Mesendoderm (in vitro differentiated cells): ENCODE measurements around the gene PDE6C.

ENCODE experiments used
- DNase-seq: peaks from one replicate; pipeline ENCODE4 v3.0.0; 2013
- H2AK5ac ChIP-seq: 2 replicates; pipeline ENCODE4 v1.6.1; 2013; ENCODE audit warnings: low read length, inconsistent platforms
- H2BK120ac ChIP-seq: 2 replicates; pipeline ENCODE4 v1.6.1; 2013; ENCODE audit warnings: low read depth, mild to moderate bottlenecking, low read length, moderate library complexity, mixed read lengths
- H2BK15ac ChIP-seq: replicated peaks from 2 replicates; pipeline ENCODE4 v1.6.1; 2013; ENCODE audit warnings: low read depth, mild to moderate bottlenecking, moderate library complexity
- H2BK5ac ChIP-seq: 2 replicates; pipeline ENCODE4 v1.6.1; 2013; ENCODE audit warnings: low read length, inconsistent platforms
- H3K18ac ChIP-seq: 2 replicates; pipeline ENCODE4 v1.6.1; 2013; ENCODE audit warnings: mild to moderate bottlenecking, low read length, mixed read lengths
- H3K23ac ChIP-seq: one replicate; pipeline ENCODE4 v1.6.1; 2013; ENCODE audit warnings: low read length
- H3K27ac ChIP-seq: 2 replicates; pipeline ENCODE4 v1.5.1; 2013; ENCODE audit warnings: low read depth, mild to moderate bottlenecking, inconsistent platforms, low read length, moderate library complexity
- H3K27me3 ChIP-seq: 2 replicates; pipeline ENCODE4 v1.6.1; 2013; ENCODE audit warnings: low read length, control low read depth, mild to moderate bottlenecking, inconsistent platforms; ENCODE audit not compliant: insufficient read depth, poor library complexity
- H3K36me3 ChIP-seq: 2 replicates; pipeline ENCODE4 v1.6.1; 2013; ENCODE audit warnings: low read length, inconsistent platforms; ENCODE audit not compliant: control insufficient read depth, insufficient read depth
- H3K4ac ChIP-seq: one replicate; pipeline ENCODE4 v1.6.1; 2013; ENCODE audit warnings: low read depth, mild to moderate bottlenecking, low read length, moderate library complexity
- H3K4me1 ChIP-seq: 2 replicates; pipeline ENCODE4 v1.6.1; 2013; ENCODE audit warnings: low read depth, low read length, inconsistent platforms; ENCODE audit not compliant: control insufficient read depth
- H3K4me2 ChIP-seq: 2 replicates; pipeline ENCODE4 v1.6.1; 2013; ENCODE audit warnings: low read length
- H3K4me3 ChIP-seq: 2 replicates; pipeline ENCODE4 v1.5.1; 2013; ENCODE audit warnings: mild to moderate bottlenecking, low read length
- H3K56ac ChIP-seq: one replicate; pipeline ENCODE4 v1.6.1; 2013; ENCODE audit warnings: low read length
- H3K79me1 ChIP-seq: 2 replicates; pipeline ENCODE4 v1.6.1; 2013; ENCODE audit warnings: low read length, inconsistent platforms
- H3K79me2 ChIP-seq: 2 replicates; pipeline ENCODE4 v1.6.1; 2013; ENCODE audit warnings: mild to moderate bottlenecking, low read length; ENCODE audit not compliant: control insufficient read depth, insufficient read depth
- H3K9ac ChIP-seq: 2 replicates; pipeline ENCODE4 v1.6.1; 2013; ENCODE audit warnings: low read length, inconsistent platforms
- H4K5ac ChIP-seq: one replicate; pipeline ENCODE4 v1.6.1; 2013; ENCODE audit warnings: low read length
- H4K8ac ChIP-seq: one replicate; pipeline ENCODE4 v1.6.1; 2013; ENCODE audit warnings: low read depth, mild to moderate bottlenecking, control low read depth, low read length, moderate library complexity
- WGBS: extraction: QIAGEN DNeasy Blood & Tissue Kit; methylation state at CpG from one replicate; pipeline ENCODE4 v1.1.7; 2013; ENCODE audit warnings: low lambda C conversion rate, missing lambda C conversion rate; ENCODE audit not compliant: insufficient coverage; ENCODE audit errors: extremely low coverage; 5-methylcytosine and 5-hydroxymethylcytosine counted together

PDE6C gene

GRCh38 chr10:93595378-93596161 is 16.8 kb upstream of the PDE6C start:
- Histone ChIP-seq H3K4me1 (peaks cover 2% of the 10 kb centered on the region), H4K5ac (no peak overlapping the region), H3K36me3 (no peaks in the 10 kb centered on the region), H3K27ac (no peak overlapping the region), H3K79me1 (no peaks in the 10 kb centered on the region), H2BK15ac (no peak overlapping the region), H3K23ac (no peak overlapping the region), H2BK5ac (no peak overlapping the region), H3K9ac (no peak overlapping the region), H4K8ac (no peak overlapping the region), H3K18ac (no peak overlapping the region), H3K56ac (no peak overlapping the region), H3K4ac (no peak overlapping the region), H3K79me2 (no peaks in the 10 kb centered on the region), H3K27me3 (peaks cover 3% of the 10 kb centered on the region), H3K4me3 (no peak overlapping the region), H2BK120ac (no peak overlapping the region), H2AK5ac (no peak overlapping the region), H3K4me2 (no peak overlapping the region)
- no CpG with 5 or more reads among the region's 5 CpGs for WGBS
- DNase-seq = no peak

DNA sequence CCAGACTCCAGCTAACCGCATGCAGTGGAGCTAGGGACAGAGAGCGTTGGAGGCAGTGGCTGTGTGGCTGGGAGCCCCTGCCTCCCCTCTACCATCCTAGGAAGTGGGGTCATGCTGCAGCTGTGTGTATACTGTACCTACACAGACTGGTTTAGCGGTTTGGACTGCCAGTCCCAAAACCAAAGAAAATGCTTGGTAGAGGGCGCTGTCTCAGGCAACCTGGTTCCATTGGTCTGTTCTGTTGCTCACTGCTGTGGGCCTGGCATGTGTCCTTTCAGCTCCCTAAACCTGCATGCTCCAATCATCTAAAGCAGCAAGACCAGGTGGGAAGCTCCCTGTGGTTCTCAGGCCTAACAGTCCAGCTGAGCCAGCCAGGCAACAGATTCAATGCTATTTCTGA is 15.8 kb upstream of the PDE6C start:
- no CpG with 5 or more reads among the region's 4 CpGs for WGBS
- Histone ChIP-seq H4K8ac (no peak overlapping the region), H2BK120ac (no peak overlapping the region), H2BK5ac (no peak overlapping the region), H3K27ac (no peak overlapping the region), H3K79me2 (no peaks in the 10 kb centered on the region), H3K79me1 (no peaks in the 10 kb centered on the region), H3K4me1 (peaks cover 2% of the 10 kb centered on the region), H3K4me2 (no peak overlapping the region), H3K9ac (no peak overlapping the region), H3K4ac (no peak overlapping the region), H3K18ac (no peak overlapping the region), H3K23ac (no peak overlapping the region), H4K5ac (no peak overlapping the region), H2BK15ac (no peak overlapping the region), H3K56ac (no peak overlapping the region), H3K36me3 (no peaks in the 10 kb centered on the region), H3K4me3 (no peak overlapping the region), H2AK5ac (no peak overlapping the region), H3K27me3 (peaks cover 7% of the 10 kb centered on the region)
- DNase-seq = peak; percentile 51

- Histone ChIP-seq H3K27ac (no peak overlapping the region), H2BK15ac (no peak overlapping the region), H3K23ac (no peak overlapping the region), H2AK5ac (no peak overlapping the region), H3K56ac (no peak overlapping the region), H4K8ac (no peak overlapping the region), H3K79me1 (no peaks in the 10 kb centered on the region), H2BK5ac (no peak overlapping the region), H3K4ac (no peak overlapping the region), H3K4me1 (peaks cover 2% of the 10 kb centered on the region), H4K5ac (no peak overlapping the region), H3K18ac (no peak overlapping the region), H3K4me2 (no peak overlapping the region), H3K36me3 (no peaks in the 10 kb centered on the region), H3K79me2 (no peaks in the 10 kb centered on the region), H3K9ac (no peak overlapping the region), H3K27me3 (peaks cover 12% of the 10 kb centered on the region), H2BK120ac (no peak overlapping the region), H3K4me3 (no peak overlapping the region)
- no CpG with 5 or more reads among the region's 1 CpG for WGBS
- no peak for DNase-seq
Measured at GRCh38 chr10:93597075-93597599, 15.2 kb upstream of the PDE6C start.

DNA sequence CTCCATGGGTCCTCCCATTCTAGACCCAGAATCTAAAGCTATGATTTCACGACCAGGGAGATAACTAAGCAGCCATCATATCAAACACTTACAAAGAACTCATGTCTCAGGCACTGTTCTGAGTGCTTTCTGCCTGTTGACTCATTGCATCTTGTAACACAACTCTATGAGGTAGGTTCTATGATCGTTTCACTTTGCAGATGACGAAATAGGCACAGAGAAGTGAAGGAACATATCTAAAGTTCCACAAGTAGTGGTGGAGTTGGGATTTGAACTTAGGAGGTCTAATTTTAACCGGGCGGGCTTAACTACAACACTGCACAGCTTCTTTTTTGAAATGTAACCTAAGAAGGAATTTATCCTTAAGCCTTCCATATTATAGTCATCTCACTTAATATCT is 14.2 kb upstream of the PDE6C start:
- H3K36me3 ChIP-seq = no peaks in the 10 kb centered on the region
- H2BK15ac ChIP-seq = no peak overlapping the region
- no peak overlapping the region for H2BK5ac ChIP-seq
- no peak overlapping the region for H3K27ac ChIP-seq
- no peak overlapping the region for H4K8ac ChIP-seq
- H3K27me3 ChIP-seq = peaks cover 20% of the 10 kb centered on the region
- H3K9ac ChIP-seq = no peak overlapping the region
- H3K79me1 ChIP-seq = no peaks in the 10 kb centered on the region
- H3K23ac ChIP-seq = no peak overlapping the region
- no peak overlapping the region for H3K4me2 ChIP-seq
- no peak overlapping the region for H2AK5ac ChIP-seq
- no peak overlapping the region for H3K4ac ChIP-seq
- no peak overlapping the region for H2BK120ac ChIP-seq
- H3K18ac ChIP-seq = no peak overlapping the region
- H3K4me3 ChIP-seq = no peak overlapping the region
- no peaks in the 10 kb centered on the region for H3K79me2 ChIP-seq
- H3K56ac ChIP-seq = no peak overlapping the region
- no CpG with 5 or more reads among the region's 5 CpGs for WGBS
- peaks cover 2% of the 10 kb centered on the region for H3K4me1 ChIP-seq
- DNase-seq = no peak
- no peak overlapping the region for H4K5ac ChIP-seq

DNA sequence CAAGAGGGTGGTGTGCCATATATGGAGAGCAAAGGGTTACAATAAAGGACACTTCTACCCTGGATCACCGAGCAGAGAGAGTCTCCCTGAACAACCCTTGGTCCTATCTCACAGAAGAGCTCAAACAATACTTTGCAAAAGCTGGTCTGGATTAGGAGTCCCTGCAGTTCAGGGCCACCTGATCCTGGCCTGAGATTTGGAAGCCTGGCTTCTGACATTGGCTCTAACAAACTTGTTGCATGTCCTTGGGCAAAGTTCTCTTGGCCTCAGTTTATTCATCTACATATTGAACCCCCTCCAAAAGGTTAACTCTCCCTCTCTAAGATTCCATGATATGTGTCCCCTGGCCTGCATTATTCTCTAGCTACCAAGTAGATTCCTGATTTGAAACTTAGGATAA is 13.0 kb upstream of the PDE6C start:
- Histone ChIP-seq H3K79me1 (no peaks in the 10 kb centered on the region), H3K27ac (no peak overlapping the region), H3K4me2 (no peak overlapping the region), H3K79me2 (no peaks in the 10 kb centered on the region), H2BK120ac (no peak overlapping the region), H2AK5ac (no peak overlapping the region), H3K9ac (no peak overlapping the region), H4K5ac (no peak overlapping the region), H2BK5ac (no peak overlapping the region), H3K27me3 (peaks cover 20% of the 10 kb centered on the region), H2BK15ac (no peak overlapping the region), H3K23ac (no peak overlapping the region), H3K4me3 (no peak overlapping the region), H4K8ac (no peak overlapping the region), H3K56ac (no peak overlapping the region), H3K36me3 (no peaks in the 10 kb centered on the region), H3K18ac (no peak overlapping the region), H3K4ac (no peak overlapping the region), H3K4me1 (peaks cover 2% of the 10 kb centered on the region)
- no peak for DNase-seq
- no CpG with 5 or more reads among the region's 1 CpG for WGBS

- H2BK120ac ChIP-seq = no peak overlapping the region
- no peaks in the 10 kb centered on the region for H3K79me2 ChIP-seq
- no peak overlapping the region for H3K27ac ChIP-seq
- H3K4me3 ChIP-seq = no peak overlapping the region
- H2BK15ac ChIP-seq = no peak overlapping the region
- peaks cover 2% of the 10 kb centered on the region for H3K4me1 ChIP-seq
- H4K8ac ChIP-seq = no peak overlapping the region
- no peak overlapping the region for H2AK5ac ChIP-seq
- H3K9ac ChIP-seq = no peak overlapping the region
- no peak for DNase-seq
- H3K18ac ChIP-seq = no peak overlapping the region
- H3K79me1 ChIP-seq = no peaks in the 10 kb centered on the region
- H3K4ac ChIP-seq = no peak overlapping the region
- H3K56ac ChIP-seq = no peak overlapping the region
- no peak overlapping the region for H3K23ac ChIP-seq
- no CpG with 5 or more reads among the region's 4 CpGs for WGBS
- H3K36me3 ChIP-seq = no peaks in the 10 kb centered on the region
- peaks cover 20% of the 10 kb centered on the region for H3K27me3 ChIP-seq
- H2BK5ac ChIP-seq = no peak overlapping the region
- H3K4me2 ChIP-seq = no peak overlapping the region
- H4K5ac ChIP-seq = no peak overlapping the region
Measured at GRCh38 chr10:93599778-93600177, 12.6 kb upstream of the PDE6C start.
